ENCODE data around the gene GRWD1.

Gene GRWD1

GRCh38 chr19:48428670-48429069, 17.1 kb upstream of the GRWD1 start:
- no peak for DNase-seq

- DNase-seq, result no peak
These were observed 12.4 kb upstream of the GRWD1 start for GRCh38 chr19:48433337-48433736.

GRCh38 chr19:48436586-48436985, 9.2 kb upstream of the GRWD1 start:
- DNase-seq, result no peak

- DNase-seq, result no peak
These were observed 4.3 kb upstream of the GRWD1 start for GRCh38 chr19:48441360-48442050.

DNA sequence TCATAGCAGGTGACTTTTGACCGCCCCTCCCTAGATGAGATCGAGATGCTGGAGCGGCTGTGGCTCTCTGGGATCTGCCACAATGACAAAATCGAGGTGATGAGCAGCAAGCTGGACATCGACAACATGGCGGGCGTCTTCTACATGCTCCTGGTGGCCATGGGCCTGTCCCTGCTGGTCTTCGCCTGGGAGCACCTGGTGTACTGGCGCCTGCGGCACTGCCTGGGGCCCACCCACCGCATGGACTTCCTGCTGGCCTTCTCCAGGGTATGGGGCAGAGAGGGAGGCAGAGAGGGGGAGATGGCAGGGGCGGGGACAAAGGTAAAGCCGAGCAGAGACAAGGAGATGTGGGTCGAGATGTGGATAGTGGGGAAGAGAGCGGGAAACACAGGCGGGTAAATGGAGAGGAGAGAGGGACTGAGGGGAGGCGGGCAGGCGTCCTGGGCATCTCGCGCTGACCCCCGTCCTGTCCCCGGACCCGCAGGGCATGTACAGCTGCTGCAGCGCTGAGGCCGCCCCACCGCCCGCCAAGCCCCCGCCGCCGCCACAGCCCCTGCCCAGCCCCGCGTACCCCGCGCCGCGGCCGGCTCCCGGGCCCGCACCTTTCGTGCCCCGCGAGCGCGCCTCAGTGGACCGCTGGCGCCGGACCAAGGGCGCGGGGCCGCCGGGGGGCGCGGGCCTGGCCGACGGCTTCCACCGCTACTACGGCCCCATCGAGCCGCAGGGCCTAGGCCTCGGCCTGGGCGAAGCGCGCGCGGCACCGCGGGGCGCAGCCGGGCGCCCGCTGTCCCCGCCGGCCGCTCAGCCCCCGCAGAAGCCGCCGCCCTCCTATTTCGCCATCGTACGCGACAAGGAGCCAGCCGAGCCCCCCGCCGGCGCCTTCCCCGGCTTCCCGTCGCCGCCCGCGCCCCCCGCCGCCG, 3.4 kb upstream of the GRWD1 start:
- no peak for DNase-seq

DNA sequence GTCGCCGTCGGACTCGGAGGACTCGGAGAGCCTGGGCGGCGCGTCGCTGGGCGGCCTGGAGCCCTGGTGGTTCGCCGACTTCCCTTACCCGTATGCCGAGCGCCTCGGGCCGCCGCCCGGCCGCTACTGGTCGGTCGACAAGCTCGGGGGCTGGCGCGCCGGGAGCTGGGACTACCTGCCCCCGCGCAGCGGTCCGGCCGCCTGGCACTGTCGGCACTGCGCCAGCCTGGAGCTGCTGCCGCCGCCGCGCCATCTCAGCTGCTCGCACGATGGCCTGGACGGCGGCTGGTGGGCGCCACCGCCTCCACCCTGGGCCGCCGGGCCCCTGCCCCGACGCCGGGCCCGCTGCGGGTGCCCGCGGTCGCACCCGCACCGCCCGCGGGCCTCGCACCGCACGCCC, 2.5 kb upstream of the GRWD1 start:
- DNase-seq, result no peak

- DNase-seq, result no peak
These were observed 2.1 kb upstream of the GRWD1 start for GRCh38 chr19:48443731-48444128.

DNA sequence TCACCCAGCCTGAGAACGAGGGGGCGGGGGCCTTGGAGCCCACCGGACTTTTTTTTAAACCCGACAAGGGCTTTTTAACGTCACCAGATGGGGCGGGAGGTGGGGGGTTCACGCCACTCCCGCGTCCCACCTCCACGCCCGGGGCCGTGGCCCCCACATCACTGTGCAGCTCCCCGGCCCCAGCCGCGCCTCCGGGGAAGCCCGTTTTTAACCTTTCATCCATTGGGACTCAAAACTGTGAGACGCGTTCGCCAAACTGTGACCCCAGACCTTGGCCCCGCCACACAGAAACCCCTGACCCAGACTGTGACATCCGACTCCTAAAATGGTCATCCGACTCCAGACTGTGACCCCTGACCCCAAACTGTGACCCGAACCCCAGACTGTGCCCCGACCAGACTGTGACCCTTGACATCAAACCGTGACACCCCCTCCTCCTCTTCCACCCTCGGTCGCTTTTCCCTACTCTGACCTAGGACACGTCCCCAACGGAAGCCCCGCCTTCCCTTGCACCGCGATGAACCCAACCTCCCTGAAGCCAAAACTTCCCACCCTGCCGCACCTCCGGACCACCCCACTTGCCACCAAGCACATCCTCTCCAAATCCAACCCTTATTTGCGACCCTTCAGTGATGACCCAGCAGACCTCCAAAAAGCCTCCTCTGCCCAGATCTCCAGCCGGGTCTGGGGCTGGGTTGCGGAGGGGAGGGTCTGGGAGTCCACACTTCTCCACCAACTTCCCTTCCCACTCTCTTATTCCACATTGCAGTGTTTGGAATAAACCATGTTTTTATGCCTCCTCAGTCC, 1.5 kb upstream of the GRWD1 start:
- DNase-seq, result no peak

DNA sequence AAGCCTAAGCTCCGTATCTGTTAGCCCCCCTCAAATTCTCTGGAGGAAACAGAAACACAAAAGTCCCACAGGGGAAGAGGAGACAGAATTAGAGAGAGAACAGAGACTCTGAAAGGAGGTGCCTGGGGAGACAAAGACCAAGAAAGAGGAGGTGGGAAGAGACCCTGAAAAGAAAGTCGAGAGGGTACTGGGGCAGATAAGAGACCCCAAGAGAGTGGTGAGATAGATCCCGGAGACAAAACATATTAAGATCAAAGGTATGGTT, 915 bp upstream of the GRWD1 start:
- DNase-seq, result no peak

DNA sequence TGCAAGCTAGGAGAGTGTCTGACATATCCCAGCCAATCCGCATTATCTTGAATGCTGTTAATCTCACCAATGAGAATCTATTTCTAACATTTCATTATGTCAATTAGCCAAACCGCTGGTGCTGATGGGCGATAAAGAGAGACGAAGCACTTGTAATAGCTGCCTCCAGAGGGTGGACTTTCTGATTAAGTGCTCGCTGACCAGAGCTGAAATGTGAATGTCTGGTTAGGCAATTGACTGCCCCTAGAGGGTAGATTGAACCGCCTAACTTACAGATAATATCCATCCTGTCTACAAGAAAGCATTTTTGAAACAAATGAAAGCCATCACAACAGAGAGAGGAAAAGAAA, 552 bp upstream of the GRWD1 start:
- peak; percentile 55 for DNase-seq

DNA sequence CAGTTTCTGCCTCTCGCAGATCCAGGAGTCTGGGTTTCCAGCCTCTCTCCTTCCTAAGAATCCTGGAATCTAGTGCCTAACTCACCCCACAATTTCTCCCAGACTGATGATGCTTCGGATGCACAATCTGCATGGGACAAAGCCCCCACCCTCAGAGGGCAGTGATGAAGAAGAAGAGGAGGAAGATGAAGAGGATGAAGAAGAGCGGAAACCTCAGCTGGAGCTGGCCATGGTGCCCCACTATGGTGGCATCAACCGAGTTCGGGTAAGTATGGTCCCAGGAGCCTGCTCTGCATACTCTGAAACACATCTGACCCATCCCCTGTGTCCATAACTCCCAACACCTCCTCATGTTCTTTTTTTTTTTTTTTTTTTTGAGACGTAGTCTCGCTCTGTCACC, 796 bp downstream of the GRWD1 start:
- DNase-seq, result no peak

GRCh38 chr19:48448563-48448962, 2.8 kb downstream of the GRWD1 start:
- DNase-seq, result no peak

DNA sequence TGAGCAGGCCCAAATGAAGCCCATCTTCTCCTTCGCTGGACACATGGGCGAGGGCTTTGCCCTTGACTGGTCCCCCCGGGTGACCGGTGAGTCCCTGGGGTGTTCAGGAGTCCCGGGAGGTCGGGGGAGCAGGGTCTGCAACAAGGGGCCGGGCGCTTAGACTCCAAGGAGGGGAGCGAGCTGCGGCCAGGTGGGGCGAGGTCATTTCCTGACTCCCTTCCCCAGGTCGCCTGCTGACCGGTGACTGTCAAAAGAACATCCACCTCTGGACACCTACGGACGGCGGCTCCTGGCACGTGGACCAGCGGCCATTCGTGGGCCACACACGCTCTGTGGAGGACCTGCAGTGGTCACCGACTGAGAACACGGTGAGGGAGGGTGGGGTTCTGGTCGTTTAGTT, 4.7 kb downstream of the GRWD1 start:
- DNase-seq, result no peak

DNA sequence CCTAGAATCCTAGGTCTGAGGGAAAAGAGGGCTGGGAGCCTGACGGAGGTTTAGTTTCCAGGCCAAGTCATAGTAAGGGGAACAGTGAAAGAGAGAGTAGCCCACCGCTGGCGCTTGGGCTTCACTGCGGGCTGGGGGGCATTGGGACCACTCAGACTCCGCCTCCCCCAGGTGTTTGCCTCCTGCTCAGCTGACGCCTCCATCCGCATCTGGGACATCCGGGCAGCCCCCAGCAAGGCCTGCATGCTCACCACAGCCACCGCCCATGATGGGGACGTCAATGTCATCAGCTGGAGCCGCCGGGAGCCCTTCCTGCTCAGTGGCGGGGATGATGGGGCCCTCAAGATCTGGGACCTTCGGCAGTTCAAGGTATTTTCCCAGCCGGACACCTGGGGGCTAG, 5.1 kb downstream of the GRWD1 start:
- DNase-seq, result no peak

DNA sequence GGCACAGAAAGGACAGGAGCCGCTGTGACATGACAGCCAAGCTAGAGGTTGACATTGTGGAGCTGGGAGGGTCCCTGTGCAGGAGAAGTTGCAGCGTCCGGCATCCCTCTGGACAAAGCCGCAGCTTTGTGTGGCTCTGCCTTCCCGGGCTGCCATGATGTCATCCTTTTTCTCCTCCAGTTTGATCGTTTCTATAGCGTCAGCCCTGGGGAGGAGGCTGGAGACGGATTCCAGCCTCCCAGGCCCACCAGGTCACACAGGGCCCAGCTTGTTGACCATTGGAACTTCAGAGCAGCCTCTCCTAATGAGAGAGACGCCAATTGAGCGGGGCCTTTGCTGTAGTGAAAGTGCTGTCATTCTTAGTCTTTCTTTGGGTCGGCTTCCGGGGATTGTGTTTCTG, 5.8 kb downstream of the GRWD1 start:
- DNase-seq, result no peak

- no peak for DNase-seq
These were observed 6.8 kb downstream of the GRWD1 start for GRCh38 chr19:48452289-48453190.

DNA sequence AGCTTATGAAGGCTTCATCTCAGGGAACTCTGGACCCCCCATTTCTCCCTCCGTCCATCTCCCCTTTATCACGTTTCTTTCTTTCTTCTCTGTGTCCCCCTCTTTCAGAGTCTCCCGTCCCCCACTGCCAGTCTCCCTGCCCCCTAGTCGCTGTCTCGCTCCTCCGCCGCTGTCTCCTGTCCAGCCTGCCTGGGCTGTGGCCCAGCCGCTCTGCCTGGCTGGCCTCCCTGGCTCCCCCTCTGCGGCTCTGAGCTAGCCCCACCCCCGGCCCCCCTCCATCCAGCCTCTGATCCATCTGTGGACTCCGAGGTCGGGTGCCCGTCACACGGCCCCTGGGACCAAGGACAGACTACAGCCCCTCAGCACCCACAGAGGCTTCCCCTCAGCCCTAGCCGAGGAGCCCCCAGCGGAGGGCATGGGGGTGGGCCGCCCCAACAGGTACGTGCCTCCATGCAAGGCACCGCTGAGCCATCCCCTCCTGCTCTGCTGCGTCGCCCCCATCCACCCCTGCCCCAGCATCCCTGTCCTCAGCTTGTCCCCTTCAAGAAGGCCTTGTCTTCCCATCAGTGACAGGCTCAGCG, 8.5 kb downstream of the GRWD1 start:
- no peak for DNase-seq

DNA sequence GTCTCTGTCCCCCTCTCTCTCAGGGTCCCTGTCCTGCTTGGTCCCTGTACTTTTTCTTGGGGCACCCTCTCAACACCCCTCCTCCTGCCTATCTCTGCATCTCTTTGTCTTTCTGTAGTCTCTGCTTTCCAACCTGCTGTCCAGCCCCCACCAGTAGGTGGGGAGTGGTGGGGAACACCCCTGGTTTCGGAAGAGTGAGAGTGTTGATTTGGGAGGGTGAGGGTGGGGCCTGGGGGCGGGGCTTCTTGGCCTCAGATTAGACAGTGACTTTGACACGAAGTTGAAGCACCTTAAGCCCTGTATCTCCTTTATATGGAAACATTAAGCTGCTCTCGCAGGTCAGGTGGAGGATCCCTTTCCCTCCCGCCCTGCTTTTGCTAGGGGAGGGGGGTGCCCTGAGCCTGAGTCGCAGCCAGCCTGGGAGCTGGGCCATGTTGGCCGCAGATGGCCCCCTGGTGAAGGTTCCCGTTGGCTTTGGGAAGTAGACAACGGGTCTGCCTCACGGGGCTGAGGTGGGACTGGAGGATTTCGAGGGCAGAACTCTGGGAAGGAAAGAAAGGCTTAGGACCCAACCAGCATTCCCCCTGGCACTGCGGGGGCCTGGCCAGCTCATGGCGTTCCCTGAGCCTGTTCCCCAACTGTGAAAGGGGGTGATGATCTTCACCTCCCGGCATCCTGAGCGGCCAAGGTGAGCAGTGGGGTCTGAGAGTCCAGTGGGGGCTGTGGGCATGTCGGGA, 9.6 kb downstream of the GRWD1 start, which contains the start of gene KCNJ14:
Gene KCNJ14, plus strand, starts transcription at position 404 of the 737 bp plus-strand sequence. CDS start 6,151 bp downstream, outside the sequence.
- DNase-seq, result no peak

- no peak for DNase-seq
These were observed 10.3 kb downstream of the GRWD1 start for GRCh38 chr19:48455908-48456562.

DNA sequence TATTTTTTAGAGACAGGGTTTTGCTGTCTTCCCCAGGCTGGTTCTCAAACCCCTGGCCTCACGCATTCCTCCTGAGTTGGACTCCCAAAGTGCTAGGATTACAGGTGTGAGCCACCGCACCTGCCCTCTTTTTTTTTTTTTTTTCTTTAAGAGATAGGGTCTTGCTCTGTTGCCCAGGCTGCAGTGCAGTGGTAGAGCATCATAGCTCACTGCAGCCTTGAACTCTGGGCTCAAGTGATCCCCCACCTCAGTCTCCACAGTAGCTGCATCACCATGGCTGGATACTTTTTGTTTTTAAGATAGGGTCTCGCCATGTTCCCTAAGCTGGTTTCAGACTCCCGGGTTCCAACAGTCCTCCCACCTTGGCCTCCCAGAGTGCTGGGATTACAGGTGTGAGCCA, 11.1 kb downstream of the GRWD1 start:
- no peak for DNase-seq

DNA sequence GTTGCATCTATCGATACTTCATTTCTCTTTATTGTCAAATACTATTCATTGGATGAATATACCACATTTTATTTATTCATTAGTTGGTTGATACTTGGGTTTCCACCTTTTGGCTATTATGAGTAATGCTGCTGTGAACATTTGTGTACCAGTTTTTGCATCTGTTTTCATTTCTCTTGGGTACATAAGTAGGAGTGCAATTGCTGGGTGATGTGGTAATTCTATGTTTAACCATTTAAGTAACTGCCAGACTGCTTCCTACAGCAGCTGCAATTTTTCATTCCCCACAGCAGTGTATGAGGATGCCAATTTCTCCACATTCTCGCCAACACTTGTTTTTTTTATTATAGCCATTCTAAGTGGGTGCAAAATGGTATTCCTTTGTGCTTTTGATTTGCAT, 12.2 kb downstream of the GRWD1 start:
- no peak for DNase-seq
